ENCODE results near the gene NPAS2. TPM values are rescaled to one million over a fixed set of nuclear protein-coding genes. Genes with fewer than 3 reads are reported as not detected.

NPAS2 gene
- total and polyA plus RNA-seq, 2 donors (not counting 1 experiment from before 2014, with no cell fraction given) = 3.6 to 4.9 TPM

- no peaks in the 10 kb centered on the region for H4K20me1 ChIP-seq (ENCODE audit: control insufficient read depth, extremely low read depth, insufficient read depth, low read length)
Measured at GRCh38 chr2:100793220-100793619, 26.7 kb upstream of the NPAS2 start.

GRCh38 chr2:100793982-100794381 lies 26.0 kb upstream of the NPAS2 start:
- H3K27me3 ChIP-seq (ENCODE audit: control insufficient read depth, insufficient read depth, low read length) = peaks cover 5% of the 10 kb centered on the region
- no peak overlapping the region for H3K4me3 ChIP-seq (replicated peaks in 1 of 4; ENCODE audit: control extremely low read depth in 1 of 4, insufficient read depth in 1 of 4, low read depth in 3 of 4, low read length in 4 of 4)
- no peak overlapping the region for H3K27ac ChIP-seq (ENCODE audit: insufficient read depth, low read length)
- TF ChIP-seq EZH2 (IDR thresholded peaks at IDR 0.05; ENCODE audit: low read length, missing control alignments) = no peak
- no peak for TF ChIP-seq CTCF (conservative IDR thresholded peaks at IDR 0.05 in 1 of 2, IDR thresholded peaks at IDR 0.05 in 1 of 2; ENCODE audit: low read depth in 1 of 2, low read length in 2 of 2)
- H3K4me2 ChIP-seq (ENCODE audit: extremely low read depth, insufficient read depth, low read length) = no peak overlapping the region
- H3K9ac ChIP-seq (ENCODE audit: insufficient read depth, low read length) = no peak overlapping the region
- no peaks in the 10 kb centered on the region for H3K4me1 ChIP-seq (ENCODE audit: control insufficient read depth, extremely low read depth, insufficient read depth, low read length)
- H3K36me3 ChIP-seq (ENCODE audit: control insufficient read depth, insufficient read depth, low read length) = no peaks in the 10 kb centered on the region
- DNase-seq (ENCODE audit: low read depth in 2 of 2) = no peak
- H3K79me2 ChIP-seq (ENCODE audit: control insufficient read depth, insufficient read depth, low read length) = no peaks in the 10 kb centered on the region
- H2AFZ ChIP-seq (ENCODE audit: low read length) = no peak overlapping the region
- no peaks in the 10 kb centered on the region for H4K20me1 ChIP-seq (ENCODE audit: control insufficient read depth, extremely low read depth, insufficient read depth, low read length)
- H3K9me3 ChIP-seq (ENCODE audit: control insufficient read depth, insufficient read depth, low read depth, low read length) = no peaks in the 10 kb centered on the region

More at GRCh38 chr2:100793220-100793619, 26.7 kb upstream of the NPAS2 start:
- Histone ChIP-seq H3K4me1 (ENCODE audit: control insufficient read depth, extremely low read depth, insufficient read depth, low read length) (no peaks in the 10 kb centered on the region), H3K4me2 (ENCODE audit: extremely low read depth, insufficient read depth, low read length) (no peak overlapping the region), H2AFZ (ENCODE audit: low read length) (no peak overlapping the region), H3K9me3 (ENCODE audit: control insufficient read depth, insufficient read depth, low read depth, low read length) (no peaks in the 10 kb centered on the region), H3K9ac (ENCODE audit: insufficient read depth, low read length) (no peak overlapping the region), H3K36me3 (ENCODE audit: control insufficient read depth, insufficient read depth, low read length) (no peaks in the 10 kb centered on the region), H3K27me3 (ENCODE audit: control insufficient read depth, insufficient read depth, low read length) (peaks cover 5% of the 10 kb centered on the region), H3K27ac (ENCODE audit: insufficient read depth, low read length) (no peak overlapping the region), H3K4me3 (replicated peaks in 1 of 4; ENCODE audit: control extremely low read depth in 1 of 4, insufficient read depth in 1 of 4, low read depth in 3 of 4, low read length in 4 of 4) (no peak overlapping the region), H3K79me2 (ENCODE audit: control insufficient read depth, insufficient read depth, low read length) (no peaks in the 10 kb centered on the region)
- TF ChIP-seq CTCF (conservative IDR thresholded peaks at IDR 0.05 in 1 of 2, IDR thresholded peaks at IDR 0.05 in 1 of 2; ENCODE audit: low read depth in 1 of 2, low read length in 2 of 2) = no peak
- TF ChIP-seq EZH2 (IDR thresholded peaks at IDR 0.05; ENCODE audit: low read length, missing control alignments) = no peak
- no peak for DNase-seq (ENCODE audit: low read depth in 2 of 2)

- H3K9ac ChIP-seq (ENCODE audit: insufficient read depth, low read length) = no peak overlapping the region
- H2AFZ ChIP-seq (ENCODE audit: low read length) = no peak overlapping the region
- H3K4me3 ChIP-seq (replicated peaks in 1 of 4; ENCODE audit: control extremely low read depth in 1 of 4, insufficient read depth in 1 of 4, low read depth in 3 of 4, low read length in 4 of 4) = no peak overlapping the region
- no peak for DNase-seq (ENCODE audit: low read depth in 2 of 2)
- no peaks in the 10 kb centered on the region for H3K4me1 ChIP-seq (ENCODE audit: control insufficient read depth, extremely low read depth, insufficient read depth, low read length)
- no peaks in the 10 kb centered on the region for H3K79me2 ChIP-seq (ENCODE audit: control insufficient read depth, insufficient read depth, low read length)
- no peaks in the 10 kb centered on the region for H4K20me1 ChIP-seq (ENCODE audit: control insufficient read depth, extremely low read depth, insufficient read depth, low read length)
- H3K27ac ChIP-seq (ENCODE audit: insufficient read depth, low read length) = no peak overlapping the region
- H3K27me3 ChIP-seq (ENCODE audit: control insufficient read depth, insufficient read depth, low read length) = peaks cover 5% of the 10 kb centered on the region
- TF ChIP-seq CTCF (conservative IDR thresholded peaks at IDR 0.05 in 1 of 2, IDR thresholded peaks at IDR 0.05 in 1 of 2; ENCODE audit: low read depth in 1 of 2, low read length in 2 of 2) (no peak), EZH2 (IDR thresholded peaks at IDR 0.05; ENCODE audit: low read length, missing control alignments) (no peak)
- H3K36me3 ChIP-seq (ENCODE audit: control insufficient read depth, insufficient read depth, low read length) = no peaks in the 10 kb centered on the region
- no peak overlapping the region for H3K4me2 ChIP-seq (ENCODE audit: extremely low read depth, insufficient read depth, low read length)
- H3K9me3 ChIP-seq (ENCODE audit: control insufficient read depth, insufficient read depth, low read depth, low read length) = no peaks in the 10 kb centered on the region
Measured at GRCh38 chr2:100796499-100797100, 23.3 kb upstream of the NPAS2 start.
